Endodermal cell (in vitro differentiated cells): ENCODE measurements around the gene MMAA. TPM values are rescaled to one million over a fixed set of nuclear protein-coding genes. Genes with fewer than 3 reads are reported as not detected.

Experiments
- DNase-seq: peaks from one replicate; pipeline ENCODE4 v3.0.0-alpha.2; 2017
- H3K27ac ChIP-seq: 2 replicates; pipeline ENCODE4 v1.5.1; 2013; ENCODE audit warnings: mild to moderate bottlenecking, low read depth, low read length, moderate library complexity
- H3K27me3 ChIP-seq: 2 replicates; pipeline ENCODE4 v1.6.1; 2013; ENCODE audit warnings: mild to moderate bottlenecking, low read length, moderate library complexity; ENCODE audit not compliant: insufficient read depth, control insufficient read depth, poor library complexity, severe bottlenecking
- H3K36me3 ChIP-seq: 2 replicates; pipeline ENCODE4 v1.7.0; 2013; ENCODE audit warnings: mild to moderate bottlenecking, low read length, moderate library complexity; ENCODE audit not compliant: control insufficient read depth, insufficient read depth
- H3K4me1 ChIP-seq: one replicate; pipeline ENCODE4 v1.7.0; 2013; ENCODE audit warnings: low read length; ENCODE audit not compliant: control insufficient read depth, insufficient read depth
- H3K4me3 ChIP-seq: 2 replicates; pipeline ENCODE4 v1.5.1; 2013; ENCODE audit warnings: mild to moderate bottlenecking, low read length, moderate library complexity
- H3K9ac ChIP-seq: 2 replicates; pipeline ENCODE4 v1.6.1; 2013; ENCODE audit warnings: mild to moderate bottlenecking, low read length, moderate library complexity; ENCODE audit not compliant: poor library complexity, severe bottlenecking; ENCODE audit errors: extremely low read depth
- H3K9me3 ChIP-seq: 2 replicates; pipeline ENCODE4 v1.6.1; 2013; ENCODE audit warnings: mild to moderate bottlenecking, low read length, moderate library complexity; ENCODE audit not compliant: control insufficient read depth
- H3K27ac Mint-ChIP-seq: 2 replicates; pipeline ENCODE4 v1.8.0; 2020; ENCODE audit warnings: mixed read lengths
- H3K27me3 Mint-ChIP-seq: 2 replicates; pipeline ENCODE4 v1.8.0; 2021; ENCODE audit warnings: mild to moderate bottlenecking, mixed read lengths; ENCODE audit not compliant: insufficient read depth
- H3K36me3 Mint-ChIP-seq: 2 replicates; pipeline ENCODE4 v1.8.0; 2020; ENCODE audit warnings: low read depth, mixed read lengths
- H3K4me1 Mint-ChIP-seq: 2 replicates; pipeline ENCODE4 v1.8.0; 2020; ENCODE audit warnings: mixed read lengths
- H3K4me3 Mint-ChIP-seq: 2 replicates; pipeline ENCODE4 v1.8.0; 2020; ENCODE audit warnings: mild to moderate bottlenecking, moderate library complexity, mixed read lengths
- H3K9me3 Mint-ChIP-seq: 2 replicates; pipeline ENCODE4 v1.8.0; 2020; ENCODE audit warnings: mild to moderate bottlenecking, mixed read lengths
- WGBS, 2 experiments: methylation state at CpG; one replicate each; pipeline versions ENCODE4 v1.1.5 to v1.1.7; 2013; ENCODE audit warnings: missing lambda C conversion rate in 2 of 2, mixed read lengths in 1 of 2; ENCODE audit not compliant: insufficient coverage in 1 of 2, insufficient read length in 1 of 2; 5-methylcytosine and 5-hydroxymethylcytosine counted together
- total RNA-seq, 2 donors: library from RNA; stranded (reverse); fragmentation: NEBNext Ultra II Directional in 1 of 2; extraction: Animal tissue kit (Norgen Biotek cat#: 25700) in 1 of 2; gene quantifications; 2 replicates in 1 of 2; 3 replicates in 1 of 2; pipeline ENCODE4 v1.2.1, GENCODE V29; 2021
- TF ChIP-seq, protein P1 (sequence below): fragments of 200-600 bp; sonication (generic); conservative IDR thresholded peaks from 2 replicates; pipeline ENCODE4 v1.5.0; 2021; ENCODE audit warnings: antibody characterized with exemption, mild to moderate bottlenecking

MMAA gene
- total RNA-seq, 2 donors from 2014 or later: 6.8 to 6.9 TPM

DNA sequence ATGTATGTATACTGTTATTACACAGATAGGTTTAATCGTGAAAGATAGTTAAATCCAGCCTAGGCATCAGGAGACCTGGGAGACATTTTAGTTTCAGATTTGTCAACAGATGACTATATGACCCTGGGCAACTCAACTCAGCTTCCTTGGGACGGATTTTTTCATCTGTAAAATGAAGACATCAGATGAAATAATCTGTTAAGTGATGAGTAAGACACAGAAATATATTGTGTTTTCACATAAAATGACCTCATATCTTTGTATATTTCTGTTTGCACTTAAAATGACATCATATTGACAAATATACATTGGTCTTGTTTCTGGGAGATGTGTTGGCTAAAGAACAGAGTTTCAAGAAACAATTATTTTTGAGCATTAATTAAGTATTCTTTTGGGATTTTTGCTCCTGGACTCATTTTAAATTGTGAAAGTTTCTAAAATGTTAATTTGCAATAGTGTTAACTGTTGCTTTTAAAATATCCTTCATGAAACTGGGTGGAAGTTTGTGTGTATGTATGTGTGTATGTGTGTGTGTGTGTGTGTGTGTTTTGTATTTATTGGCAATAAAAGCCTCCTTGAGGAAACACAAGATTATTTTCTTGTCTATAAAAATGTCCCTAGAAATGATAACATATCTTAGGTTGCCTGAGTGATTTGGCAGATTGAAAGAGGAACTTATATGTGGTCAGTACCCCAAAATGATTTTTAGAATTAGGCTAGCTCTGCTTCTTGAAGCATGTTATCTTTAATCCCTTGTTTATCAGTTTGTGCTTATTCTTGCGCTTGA is 29.1 kb upstream of the MMAA start:
- Histone ChIP-seq H3K27me3 (no peaks in the 10 kb centered on the region), H3K36me3 (no peaks in the 10 kb centered on the region), H3K4me3 (no peak overlapping the region), H3K4me1 (no peaks in the 10 kb centered on the region), H3K9ac (no peak overlapping the region), H3K9me3 (no peaks in the 10 kb centered on the region), H3K27ac (no peak overlapping the region)
- Mint-ChIP-seq H3K4me3 (no peak overlapping the region), H3K36me3 (no peaks in the 10 kb centered on the region), H3K4me1 (peaks cover 6% of the 10 kb centered on the region), H3K9me3 (peaks cover 16% of the 10 kb centered on the region), H3K27ac (no peak overlapping the region), H3K27me3 (peaks cover 4% of the 10 kb centered on the region)
- DNase-seq: no peak
- TF ChIP-seq, protein P1, sequence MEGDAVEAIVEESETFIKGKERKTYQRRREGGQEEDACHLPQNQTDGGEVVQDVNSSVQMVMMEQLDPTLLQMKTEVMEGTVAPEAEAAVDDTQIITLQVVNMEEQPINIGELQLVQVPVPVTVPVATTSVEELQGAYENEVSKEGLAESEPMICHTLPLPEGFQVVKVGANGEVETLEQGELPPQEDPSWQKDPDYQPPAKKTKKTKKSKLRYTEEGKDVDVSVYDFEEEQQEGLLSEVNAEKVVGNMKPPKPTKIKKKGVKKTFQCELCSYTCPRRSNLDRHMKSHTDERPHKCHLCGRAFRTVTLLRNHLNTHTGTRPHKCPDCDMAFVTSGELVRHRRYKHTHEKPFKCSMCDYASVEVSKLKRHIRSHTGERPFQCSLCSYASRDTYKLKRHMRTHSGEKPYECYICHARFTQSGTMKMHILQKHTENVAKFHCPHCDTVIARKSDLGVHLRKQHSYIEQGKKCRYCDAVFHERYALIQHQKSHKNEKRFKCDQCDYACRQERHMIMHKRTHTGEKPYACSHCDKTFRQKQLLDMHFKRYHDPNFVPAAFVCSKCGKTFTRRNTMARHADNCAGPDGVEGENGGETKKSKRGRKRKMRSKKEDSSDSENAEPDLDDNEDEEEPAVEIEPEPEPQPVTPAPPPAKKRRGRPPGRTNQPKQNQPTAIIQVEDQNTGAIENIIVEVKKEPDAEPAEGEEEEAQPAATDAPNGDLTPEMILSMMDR: no peak
- 83 to 92% methylated on average over 1 to 3 of the region's 3 CpGs for WGBS, 2 experiments

DNA sequence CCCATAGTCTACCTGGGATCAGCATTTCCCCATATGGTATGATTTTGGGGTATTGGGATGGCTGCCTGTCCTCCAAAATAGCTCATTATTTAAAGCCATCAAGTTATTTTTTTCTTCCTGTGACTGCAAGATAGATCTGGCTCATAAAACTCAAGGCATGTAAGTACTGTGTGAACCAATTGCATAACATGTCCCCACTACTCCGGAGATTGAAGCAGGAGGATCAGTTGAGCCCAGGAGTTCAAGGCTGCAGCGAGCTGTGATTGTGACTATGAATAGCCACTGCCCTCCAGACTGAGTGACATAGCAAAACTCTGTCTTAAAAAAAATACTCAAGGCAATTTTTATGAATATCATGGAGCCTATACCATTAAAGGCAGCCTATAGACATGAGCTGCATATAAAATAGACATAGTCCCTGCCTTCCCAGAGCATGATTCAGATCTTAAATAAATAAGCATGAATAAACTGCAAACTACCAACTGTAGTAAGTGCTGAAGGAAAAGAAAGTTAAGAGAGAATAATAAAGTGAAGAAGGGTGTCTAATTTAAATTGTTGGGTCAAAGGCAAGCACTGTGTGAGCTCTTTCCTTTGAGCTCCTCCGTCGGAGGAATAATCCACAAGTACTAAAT is 16.9 kb upstream of the MMAA start:
- Histone ChIP-seq H3K36me3 (no peaks in the 10 kb centered on the region), H3K4me3 (no peak overlapping the region), H3K27ac (no peak overlapping the region), H3K9me3 (peaks cover 16% of the 10 kb centered on the region), H3K4me1 (no peaks in the 10 kb centered on the region), H3K27me3 (no peaks in the 10 kb centered on the region), H3K9ac (no peak overlapping the region)
- no peak overlapping the region for H3K27ac Mint-ChIP-seq
- peaks cover 9% of the 10 kb centered on the region for H3K9me3 Mint-ChIP-seq
- no peaks in the 10 kb centered on the region for H3K27me3 Mint-ChIP-seq
- H3K4me3 Mint-ChIP-seq: no peak overlapping the region
- DNase-seq: no peak
- 95 to 97% methylated on average over 2 of the region's 4 CpGs for WGBS, 2 experiments
- TF ChIP-seq, protein P1: no peak
- H3K36me3 Mint-ChIP-seq: no peaks in the 10 kb centered on the region
- no peaks in the 10 kb centered on the region for H3K4me1 Mint-ChIP-seq

DNA sequence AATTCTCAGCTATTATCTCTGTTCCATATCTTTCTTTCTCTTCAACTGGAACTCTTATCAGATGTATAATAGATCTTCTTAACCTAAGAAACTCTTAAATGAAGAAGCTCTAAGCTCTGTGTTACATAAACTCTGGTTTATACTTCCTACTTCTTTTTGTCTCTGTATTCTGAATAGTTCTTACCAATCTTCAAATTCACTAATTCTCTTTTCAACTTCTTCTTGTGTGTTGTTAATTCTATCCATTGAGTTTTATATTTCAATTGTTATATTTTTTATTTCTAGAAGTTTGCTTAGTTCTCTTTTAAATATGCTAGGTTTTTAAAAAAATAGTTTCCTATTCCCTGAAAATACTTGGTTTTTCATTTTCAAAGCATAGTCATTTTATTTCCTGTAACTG is 13.2 kb upstream of the MMAA start:
- no peak overlapping the region for H3K27ac ChIP-seq
- DNase-seq: no peak
- no peaks in the 10 kb centered on the region for H3K27me3 Mint-ChIP-seq

More for the DNA sequence above, 13.2 kb upstream of the MMAA start:
- H3K4me1 ChIP-seq: no peaks in the 10 kb centered on the region
- Mint-ChIP-seq H3K9me3 (peaks cover 5% of the 10 kb centered on the region), H3K4me3 (no peak overlapping the region), H3K36me3 (no peaks in the 10 kb centered on the region), H3K27ac (no peak overlapping the region), H3K4me1 (no peaks in the 10 kb centered on the region)
- H3K9ac ChIP-seq: no peak overlapping the region
- H3K4me3 ChIP-seq: no peak overlapping the region
- no peaks in the 10 kb centered on the region for H3K27me3 ChIP-seq
- H3K36me3 ChIP-seq: no peaks in the 10 kb centered on the region
- TF ChIP-seq, protein P1: no peak
- peaks cover 8% of the 10 kb centered on the region for H3K9me3 ChIP-seq
